Retina (tissue), 1 donor: ENCODE data around the gene FZD8.
A peak's percentile ranks its signal among the peaks of the same experiment; 100 is the strongest.

Source experiments
- DNase-seq: peaks from one replicate; pipeline ENCODE4 v3.0.0-alpha.2; 2016

FZD8 gene

DNA sequence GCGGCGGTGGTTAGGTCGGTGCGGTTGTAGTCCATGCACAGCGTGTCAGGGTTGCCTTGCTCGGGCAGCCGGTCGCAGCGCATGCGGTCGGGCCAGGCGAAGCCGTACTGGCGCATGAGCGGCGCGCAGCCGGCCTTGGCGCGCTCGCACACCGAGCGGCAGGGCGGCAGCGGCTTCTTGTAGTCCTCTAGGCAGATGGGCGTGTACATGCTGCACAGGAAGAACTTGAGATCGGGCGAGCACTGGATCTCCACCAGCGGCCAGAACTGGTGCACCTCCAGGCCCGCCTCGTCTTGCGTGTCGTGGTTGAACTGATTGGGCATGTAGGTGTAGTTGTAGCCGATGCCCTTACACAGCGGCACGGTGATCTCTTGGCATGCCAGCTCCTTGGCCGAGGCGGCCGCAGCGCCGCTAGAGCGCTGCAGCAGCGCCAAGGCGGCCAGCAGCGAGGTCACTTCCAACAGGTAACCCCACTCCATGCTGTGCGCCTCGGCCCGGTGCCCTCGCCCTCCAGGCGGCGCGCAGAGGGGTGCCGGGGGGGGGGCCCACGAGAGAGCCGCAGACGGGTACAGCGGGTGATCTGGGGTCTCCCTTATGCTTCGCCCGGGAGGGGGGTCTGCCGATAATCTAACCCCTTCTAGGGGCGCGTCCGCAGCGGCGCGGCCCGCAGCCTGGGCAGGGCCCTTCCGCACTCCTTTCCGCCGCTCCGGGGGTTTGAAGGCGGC lies 983 bp downstream of the FZD8 start:
- peak; percentile 89 for DNase-seq

DNA sequence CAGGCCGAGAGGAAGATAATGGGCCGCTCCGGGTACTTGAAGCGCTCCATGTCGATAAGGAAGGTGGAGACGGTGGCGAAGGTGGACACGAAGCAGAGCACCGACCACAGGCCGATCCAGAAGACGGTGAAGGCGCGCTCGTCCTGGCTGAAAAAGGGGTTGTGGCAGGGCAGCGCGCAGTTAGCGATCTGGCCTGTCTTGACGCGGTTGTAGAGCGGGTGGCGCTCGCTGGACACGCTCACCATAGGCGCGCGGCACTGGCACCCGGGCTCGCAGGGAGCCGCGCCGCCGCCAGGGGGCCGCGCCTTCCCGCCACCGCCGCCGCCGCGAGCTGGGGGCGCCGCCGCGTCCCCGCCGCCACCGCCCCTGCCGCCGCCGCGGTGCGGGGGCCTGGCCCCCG lies 1.6 kb downstream of the FZD8 start:
- DNase-seq: peak; percentile 92

DNA sequence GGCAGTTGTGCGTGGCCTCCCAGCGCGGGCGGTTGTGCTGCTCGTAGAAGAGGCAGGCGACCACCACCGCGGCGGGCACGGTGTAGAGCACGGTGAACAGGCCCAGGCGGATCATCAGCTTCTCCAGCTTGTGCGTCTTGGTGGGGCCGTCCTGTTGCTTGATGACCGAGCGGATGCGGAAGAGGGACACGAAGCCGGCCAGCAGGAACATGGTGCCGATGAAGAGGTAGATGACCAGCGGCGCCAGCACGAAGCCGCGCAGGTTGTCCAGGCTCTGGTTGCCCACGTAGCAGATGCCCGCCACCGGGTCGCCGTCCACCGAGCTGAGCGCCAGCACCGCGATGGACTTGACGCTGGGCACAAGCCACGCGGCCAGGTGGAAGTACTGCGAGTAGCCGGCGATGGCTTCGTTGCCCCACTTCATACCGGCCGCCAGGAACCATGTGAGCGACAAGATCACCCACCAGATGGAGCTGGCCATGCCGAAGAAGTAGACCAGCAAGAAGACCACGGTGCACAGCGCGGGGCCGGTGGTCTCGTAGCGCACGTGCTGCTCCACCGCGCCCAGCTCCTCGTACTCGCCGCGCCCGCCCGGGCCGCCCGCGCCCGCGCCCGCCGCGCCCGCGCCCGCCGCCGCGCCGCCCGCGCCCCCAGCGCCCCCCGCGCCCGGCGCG lies 2.2 kb downstream of the FZD8 start:
- DNase-seq: peak; percentile 87

DNA sequence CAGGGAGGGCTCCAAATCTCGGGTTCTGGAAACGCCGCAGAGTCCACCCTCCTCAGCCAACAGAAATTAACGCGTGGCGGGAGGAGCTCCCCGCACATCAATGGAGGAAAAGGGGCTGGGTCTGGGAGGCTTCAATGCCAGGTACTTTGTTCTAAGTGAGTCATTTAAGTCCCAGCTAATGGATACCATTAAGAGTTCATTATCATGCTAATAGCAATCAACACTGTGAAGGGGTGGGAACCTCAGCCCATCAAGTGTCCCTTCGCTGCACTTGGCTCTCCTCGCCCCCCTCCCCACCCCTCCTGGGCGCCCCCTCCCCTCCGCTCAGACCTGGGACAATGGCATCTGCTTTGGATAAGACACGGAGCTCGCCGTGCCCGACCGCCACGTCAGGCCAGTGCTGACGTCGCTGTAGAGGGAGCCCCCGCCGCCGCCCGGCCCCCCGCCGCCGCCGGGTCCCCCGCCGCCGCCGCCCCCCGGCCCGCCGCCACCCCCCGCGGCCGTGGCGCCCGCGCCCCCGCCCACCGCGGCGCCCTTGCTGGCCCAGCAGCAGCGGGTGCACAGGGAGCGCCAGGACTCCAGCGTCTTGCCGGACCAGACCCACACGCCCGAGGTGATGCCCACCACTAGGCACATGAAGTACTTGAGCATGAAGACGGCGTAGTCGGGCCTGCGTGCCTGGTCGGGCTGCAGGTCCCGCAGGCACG lies 2.9 kb downstream of the FZD8 start:
- DNase-seq: peak; percentile 53

DNA sequence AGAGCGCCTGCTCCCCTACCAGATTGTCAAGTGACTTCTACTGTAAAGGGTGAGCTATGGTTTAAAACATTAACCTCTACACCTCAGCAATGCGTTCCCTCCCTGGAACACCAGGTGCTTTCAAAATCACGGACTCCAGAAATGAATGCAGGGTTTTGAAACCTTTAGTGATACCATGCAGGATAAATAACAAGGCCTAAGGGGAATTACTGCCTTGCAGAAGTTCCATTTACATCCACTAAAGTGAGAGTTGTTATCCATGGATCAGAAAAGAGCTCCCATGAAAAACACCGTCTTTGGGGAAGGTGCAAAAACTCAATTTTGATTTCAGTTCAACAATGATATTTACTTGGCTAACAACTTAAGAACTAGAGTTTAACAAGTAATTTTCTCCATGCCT lies 4.0 kb downstream of the FZD8 start:
- DNase-seq: no peak

DNA sequence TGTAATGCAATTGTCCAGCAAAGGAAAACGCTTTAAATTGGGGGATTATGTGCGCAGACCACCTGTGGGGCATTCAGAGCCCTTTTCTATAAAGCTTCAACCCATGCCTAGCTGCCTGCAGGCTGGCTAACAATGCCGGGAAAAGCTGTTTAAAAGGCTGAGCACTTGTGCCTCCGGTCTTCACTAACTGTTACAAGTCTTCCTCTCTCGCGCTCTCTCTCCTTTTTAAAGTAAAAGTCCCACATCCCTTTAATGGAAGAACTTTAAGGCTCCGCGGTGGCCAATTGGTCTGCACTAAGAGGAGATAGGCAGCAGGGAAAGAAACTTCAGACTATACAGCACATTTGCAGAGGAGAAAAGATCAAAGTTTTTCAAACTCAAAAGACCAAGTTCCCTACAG lies 4.6 kb downstream of the FZD8 start:
- peak; percentile 68 for DNase-seq

DNA sequence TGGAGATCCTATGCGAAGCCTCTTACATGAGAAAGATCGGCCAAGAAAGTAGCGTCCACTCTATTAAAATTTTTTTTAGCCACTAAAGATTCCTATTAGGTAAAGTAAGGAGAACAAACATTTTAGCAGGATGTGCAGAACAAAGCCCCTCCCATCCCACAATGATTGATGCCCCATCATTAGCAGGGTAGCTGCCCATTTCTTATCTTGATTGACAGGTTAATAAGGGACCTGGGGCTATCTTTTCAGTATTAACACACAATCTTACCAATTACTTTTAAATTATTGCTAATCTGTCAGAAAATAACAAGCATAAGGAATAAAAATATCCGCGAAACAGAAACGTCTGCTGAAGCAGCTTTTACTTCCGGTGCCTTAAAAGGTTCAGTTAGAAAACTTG lies 5.1 kb downstream of the FZD8 start:
- DNase-seq: no peak

DNA sequence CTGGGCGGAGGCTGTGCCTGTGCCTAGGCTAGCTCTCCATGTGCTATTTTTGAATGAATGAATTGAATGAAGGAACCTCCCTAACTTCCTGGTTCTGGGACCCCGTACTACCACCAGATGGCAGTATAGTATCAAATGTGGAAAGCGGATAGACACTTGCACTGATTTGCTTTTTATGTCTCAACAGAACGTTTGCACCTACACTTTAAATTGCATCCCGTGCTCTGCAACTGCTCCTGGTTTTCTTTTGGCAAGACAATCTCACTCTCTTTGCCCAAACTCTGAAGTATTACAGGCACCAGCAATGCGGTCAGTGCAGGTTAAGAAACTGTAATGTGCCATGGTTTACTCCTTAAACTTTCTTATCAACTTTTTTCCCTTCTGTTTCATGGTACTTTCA lies 6.5 kb downstream of the FZD8 start:
- DNase-seq: peak; percentile 74

DNA sequence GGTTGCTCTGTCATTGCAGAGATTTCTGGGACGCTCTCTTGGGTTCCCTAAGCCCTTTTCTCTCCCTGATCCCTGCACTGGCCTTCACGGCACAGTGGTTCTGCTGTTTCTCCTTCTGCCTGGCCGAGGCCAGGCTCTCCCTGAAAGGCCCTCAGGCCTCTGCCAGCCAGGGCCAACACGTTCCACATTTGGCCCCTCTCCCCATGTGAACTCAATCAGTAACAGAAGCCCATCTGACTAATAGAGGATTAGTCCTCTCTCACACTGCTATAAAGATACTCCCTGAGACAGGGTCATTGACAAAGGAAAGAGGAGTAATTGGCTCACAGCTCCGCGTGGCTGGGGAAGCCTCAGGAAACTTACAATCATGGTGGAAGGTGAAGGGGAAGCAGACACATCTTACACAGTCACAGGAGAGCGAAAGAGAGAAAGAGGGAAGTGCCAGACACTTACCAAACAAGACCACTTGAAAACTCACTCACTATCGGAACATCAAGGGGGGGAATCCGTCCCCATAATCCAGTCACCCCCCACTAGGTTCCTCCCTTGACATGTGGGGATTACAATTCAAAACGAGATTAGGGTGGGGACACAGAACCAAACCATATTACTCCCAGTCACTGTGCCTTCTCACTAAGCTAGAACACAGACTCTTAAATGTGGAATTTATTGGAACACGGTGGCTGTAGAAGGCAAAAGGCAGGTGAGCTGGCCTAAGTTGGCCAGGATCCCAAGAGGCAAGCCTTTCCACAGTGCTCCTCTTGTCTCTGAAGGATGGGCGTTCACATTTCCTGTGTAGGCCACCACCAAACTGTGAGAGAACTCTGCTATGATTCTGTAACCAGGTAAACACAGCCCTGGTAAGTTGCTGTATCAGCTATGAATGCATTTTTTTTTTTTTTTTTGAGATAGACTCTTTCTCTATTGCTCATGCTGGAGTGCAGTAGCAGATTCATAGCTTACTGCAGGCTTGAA lies 8.8 kb downstream of the FZD8 start:
- DNase-seq: peak; percentile 16

DNA sequence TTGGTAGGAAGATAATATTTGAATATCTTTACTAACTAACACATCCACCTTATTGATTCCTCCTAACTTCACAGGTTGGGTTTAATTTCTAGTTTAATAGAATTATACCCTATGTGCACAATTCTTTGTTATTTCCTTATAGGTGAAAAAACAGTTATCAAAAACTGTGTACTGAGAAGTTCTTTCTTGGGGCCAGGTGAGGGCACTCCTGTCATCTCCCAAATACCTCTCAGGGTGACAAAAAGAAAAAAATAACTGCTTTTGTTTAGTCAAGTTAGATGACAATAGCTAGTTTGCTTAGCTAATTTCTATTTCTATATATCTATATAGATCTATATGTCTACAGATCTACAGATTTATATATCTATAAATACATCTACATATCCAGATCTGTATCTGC lies 10.1 kb downstream of the FZD8 start:
- no peak for DNase-seq

DNA sequence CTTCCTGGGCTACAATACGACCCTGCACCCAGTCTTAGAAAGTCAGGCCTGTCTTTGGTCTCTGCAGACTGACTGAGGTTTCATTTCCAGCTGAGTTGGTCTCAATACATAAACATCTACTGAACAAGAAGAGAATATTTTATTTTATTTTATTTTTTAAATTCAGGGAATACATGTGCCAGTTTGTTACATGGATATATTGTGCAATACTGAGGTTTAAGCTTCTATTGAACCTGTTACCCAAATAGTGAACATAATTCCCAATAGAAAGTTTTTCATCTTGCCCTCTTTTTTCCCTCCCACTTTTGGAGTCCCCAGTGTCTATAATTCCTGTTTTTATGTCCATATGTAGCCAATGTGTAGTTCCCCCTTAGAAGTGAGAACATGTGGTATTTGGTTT lies 10.7 kb downstream of the FZD8 start:
- DNase-seq: no peak

DNA sequence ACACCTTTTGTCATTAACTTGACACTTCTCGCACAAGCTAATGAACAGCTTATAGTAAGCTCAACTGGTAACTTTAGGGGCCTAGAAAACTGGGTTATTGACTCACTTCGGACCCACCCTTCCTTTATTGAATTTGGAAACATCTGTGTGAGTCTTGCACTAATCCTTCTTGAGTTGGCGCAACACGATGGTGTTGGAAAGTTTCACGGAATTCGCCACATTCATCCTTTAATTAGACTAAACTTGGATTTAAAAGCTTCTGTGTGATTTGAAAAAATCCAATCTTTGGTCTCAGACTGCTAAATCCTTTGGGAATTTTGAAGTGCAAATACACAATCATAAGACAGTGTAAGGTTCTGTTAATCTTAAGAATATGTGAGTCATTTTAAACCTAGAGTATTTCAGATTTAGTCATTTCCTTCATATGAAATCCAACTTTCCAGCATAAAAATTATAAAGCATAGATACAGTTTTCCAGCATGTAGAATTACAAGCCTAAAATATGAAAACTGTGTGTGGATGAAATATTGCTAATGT lies 15.1 kb downstream of the FZD8 start:
- DNase-seq: no peak

DNA sequence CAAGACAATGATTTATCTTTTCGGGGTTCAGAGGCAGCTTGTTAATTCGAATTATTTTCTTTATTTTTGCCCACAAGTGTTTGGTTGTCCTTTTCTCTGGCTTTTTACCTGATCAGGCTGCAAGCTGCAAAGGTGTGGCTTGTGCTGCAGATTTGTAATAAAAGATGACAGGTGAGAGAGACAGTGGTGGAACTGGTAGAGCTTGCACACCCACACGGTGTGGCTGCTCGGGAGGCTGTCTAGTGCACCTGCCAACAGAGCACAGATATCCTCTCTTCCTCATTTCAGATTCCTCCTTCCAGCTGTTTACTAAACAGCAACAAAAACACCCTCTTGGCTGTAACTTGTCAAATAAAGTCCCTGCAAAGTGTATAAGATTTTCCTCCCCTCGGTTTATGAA lies 27.8 kb downstream of the FZD8 start:
- no peak for DNase-seq

DNA sequence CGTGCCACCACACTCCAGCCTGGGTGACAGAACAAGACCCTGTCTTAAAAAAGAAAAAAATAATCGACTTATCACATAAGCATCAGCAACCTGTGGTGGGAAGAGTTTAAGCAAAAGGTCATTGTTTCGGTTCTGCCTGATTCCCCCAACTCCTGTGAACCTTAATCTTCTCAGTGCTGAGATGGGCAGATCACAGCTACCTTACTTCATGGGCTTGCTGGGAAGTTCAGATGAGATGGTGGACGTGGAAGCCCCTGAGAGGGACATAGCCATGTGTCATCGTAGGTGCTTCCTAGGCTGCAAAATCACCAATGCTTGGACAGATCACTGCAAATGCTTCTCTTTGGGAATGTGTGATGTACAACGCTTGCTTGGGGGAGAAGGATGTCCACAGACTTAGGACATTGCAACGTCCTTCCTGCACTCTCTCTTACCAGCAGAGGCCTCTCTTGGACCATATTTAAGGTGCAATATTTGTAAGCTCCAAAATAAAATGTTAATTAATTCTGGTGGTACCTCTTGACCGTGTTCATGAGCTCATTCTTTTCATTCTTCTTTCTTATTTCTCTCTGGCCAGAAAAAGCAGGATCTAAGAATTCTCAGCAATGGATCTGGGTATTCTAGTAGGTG lies 28.4 kb downstream of the FZD8 start:
- DNase-seq: no peak

DNA sequence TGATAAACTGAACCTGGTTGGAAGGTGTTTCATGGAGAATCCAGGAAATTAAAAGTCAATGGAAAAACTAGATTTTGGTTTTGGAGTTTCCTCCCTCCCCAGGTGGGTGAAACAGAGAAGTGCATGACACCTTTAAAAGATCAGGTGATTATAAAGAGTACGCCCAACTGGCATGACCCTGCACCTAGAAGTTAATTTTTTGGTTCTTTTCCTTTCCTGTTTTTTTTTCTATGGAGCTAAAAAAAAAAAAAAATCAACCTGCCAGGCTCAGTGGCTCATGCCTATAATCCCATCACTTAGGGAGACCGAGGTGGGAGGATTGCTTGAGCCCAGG lies 29.0 kb downstream of the FZD8 start:
- DNase-seq: no peak

DNA sequence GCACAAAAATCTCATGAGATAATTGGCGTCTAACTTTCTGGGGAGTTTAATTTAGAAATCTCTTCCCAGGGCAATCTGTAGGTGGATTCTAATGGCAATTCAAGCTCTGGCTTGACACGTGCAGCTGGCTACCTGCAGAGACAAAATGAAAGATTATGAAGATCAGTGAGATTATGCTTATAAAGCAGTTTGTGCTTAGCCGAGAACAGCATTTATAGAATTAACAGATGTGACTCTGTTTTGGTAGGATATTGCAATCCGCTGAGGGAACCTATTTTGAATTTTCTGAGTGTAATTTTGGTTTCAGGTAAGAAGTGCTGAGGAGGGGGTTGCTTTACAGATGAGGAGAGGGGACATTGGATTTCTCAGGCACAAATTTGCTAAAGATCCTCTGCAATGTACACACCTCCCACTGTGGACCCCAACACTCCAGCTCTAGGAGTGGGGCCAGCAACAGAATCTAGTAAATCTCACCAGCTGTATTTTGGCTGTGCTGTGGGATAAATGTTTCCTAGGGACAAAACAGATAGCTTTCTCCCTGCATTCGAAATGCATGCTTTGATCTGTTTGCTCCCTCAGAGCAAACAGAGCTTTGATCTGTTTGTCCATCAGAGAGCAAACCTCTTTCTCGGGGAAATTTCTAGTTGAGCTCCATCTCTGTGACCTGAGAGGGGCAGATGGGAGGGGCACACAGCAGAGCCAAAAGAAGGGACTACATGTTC lies 29.6 kb downstream of the FZD8 start:
- no peak for DNase-seq

DNA sequence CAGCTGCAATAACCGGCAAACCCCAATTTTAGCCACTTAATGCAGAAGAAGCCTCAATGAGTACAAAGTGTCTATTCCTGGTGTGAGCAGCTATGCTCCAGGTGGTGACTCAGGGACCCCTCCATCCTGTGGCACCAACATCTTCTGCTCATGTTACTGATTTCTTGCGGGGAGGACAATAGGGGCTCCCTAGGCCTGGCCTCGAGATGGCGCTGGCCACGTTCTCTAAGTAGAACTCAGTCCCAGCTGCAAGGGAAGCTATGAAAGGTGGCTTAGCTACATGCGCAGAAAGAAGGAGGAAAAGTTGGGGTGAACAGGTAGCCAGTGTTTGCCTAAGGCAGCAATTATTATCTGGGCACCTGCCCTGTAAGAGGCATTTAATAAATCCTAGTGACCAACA lies 30.3 kb downstream of the FZD8 start:
- no peak for DNase-seq

DNA sequence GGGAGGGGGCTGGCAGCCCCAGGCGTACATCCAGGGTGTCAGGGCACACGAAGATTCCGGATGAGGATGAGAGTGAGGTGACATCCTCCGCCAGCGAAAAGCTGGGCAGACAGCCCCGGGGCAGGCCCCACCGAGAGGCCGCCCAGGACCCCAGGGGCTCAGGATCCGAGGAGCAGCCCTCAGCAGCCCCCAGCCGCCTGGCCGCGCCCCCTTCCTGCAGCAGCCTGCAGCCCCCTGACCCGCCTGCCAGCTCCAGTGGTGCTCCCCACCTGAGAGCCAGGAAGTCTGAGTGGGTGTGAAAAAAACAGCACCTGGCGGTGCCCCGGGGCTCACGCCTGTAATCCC lies 33.8 kb downstream of the FZD8 start:
- no peak for DNase-seq

DNA sequence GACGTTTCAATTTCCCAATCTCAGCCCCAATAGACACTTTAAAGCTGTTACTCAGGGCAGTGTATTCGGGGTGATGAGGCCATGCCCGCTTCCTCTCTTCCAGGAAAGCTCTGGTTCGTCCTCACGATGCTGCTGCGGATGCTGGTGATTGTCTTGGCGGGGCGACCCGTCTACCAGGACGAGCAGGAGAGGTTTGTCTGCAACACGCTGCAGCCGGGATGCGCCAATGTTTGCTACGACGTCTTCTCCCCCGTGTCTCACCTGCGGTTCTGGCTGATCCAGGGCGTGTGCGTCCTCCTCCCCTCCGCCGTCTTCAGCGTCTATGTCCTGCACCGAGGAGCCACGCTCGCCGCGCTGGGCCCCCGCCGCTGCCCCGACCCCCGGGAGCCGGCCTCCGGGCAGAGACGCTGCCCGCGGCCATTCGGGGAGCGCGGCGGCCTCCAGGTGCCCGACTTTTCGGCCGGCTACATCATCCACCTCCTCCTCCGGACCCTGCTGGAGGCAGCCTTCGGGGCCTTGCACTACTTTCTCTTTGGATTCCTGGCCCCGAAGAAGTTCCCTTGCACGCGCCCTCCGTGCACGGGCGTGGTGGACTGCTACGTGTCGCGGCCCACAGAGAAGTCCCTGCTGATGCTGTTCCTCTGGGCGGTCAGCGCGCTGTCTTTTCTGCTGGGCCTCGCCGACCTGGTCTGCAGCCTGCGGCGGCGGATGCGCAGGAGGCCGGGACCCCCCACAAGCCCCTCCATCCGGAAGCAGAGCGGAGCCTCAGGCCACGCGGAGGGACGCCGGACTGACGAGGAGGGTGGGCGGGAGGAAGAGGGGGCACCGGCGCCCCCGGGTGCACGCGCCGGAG lies 34.4 kb downstream of the FZD8 start:
- DNase-seq: peak; percentile 75

DNA sequence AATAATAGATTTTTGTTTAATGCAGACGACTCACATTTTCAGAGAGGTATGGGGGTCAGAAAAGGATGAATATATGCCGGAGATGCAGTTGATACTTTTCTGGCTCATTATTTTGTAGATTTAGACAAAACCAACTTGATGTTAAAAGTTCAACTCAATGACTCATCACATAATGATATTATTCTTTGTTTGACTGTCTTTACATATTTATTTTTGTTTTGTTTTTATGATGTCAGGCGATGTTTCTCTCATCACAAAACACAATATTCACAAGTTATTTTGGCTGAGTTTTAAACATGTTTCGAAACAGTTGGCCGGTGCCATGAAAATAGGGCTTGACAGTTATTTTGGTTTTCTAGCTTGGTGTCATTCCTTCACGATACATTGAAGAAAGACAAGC lies 35.7 kb downstream of the FZD8 start:
- no peak for DNase-seq

DNA sequence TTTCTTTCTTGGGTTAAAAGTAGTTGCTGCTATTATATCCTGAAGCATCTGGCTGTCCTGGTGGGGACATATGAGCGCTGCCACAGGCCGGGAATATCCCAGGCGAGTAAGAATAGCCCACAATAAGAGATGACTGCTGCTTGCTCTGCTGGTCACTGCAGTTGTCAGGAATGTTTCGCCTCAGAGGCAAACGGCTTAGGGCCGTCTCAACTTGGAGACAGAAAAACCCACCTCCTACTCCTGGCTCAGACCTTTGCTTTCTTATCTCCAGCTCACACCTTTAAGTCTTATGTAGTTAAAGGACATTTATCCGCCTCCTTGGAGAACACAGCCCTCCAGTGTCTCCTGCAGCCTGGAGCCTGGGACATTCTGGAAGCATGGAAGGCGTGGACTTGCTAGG lies 36.9 kb downstream of the FZD8 start, which contains the start of gene GJD4:
GJD4 (plus strand) TSS at position 151 of the 400 bp plus-strand sequence; CDS start at position 378, 227 bp downstream.
- no peak for DNase-seq
